HG02870 (cell line): ENCODE measurements around the gene GLYATL3.

ENCODE experiments used
- ATAC-seq: cut with Tn5 transposase; IDR thresholded peaks from one replicate; pipeline ENCODE4 v1.9.1; 2021; ENCODE audit warnings: mild to moderate bottlenecking, moderate library complexity; ENCODE audit not compliant: unreplicated experiment

The GLYATL3 gene

DNA sequence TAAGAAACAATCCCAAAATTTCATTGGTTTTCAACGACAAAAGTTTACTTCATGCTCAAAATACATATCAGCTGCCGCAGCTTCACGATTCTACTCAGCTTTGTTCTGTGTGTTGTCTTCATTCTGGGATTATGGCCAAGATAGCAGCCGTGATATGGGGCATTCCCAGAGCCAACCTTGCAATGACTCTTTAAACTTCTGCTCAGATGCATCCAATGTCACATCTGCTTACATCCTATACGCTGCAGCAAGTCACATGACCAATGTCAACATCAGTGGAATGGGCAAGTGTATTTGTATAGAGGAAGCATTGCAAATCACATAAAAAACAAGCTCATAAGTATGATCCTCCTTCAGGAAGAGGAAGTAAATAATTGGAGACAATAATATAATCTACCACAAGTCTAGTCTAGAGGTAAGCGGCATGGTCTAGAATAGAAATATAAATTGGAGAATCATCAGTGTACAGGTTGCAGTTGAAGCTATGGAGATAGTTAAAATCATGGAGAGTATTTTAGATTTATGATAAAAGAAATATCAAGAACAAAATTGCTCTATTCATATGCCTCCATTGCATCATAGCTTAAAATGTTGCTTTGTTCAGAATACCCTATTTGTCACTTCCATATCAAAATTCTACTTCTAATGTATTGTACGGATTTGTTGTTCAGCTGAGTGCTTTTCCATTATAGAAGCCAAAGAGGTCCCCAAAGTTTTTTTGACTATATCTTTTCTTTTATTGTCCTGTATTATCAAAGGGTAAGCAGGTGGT is 43.5 kb downstream of the GLYATL3 start:
- ATAC-seq, result no peak

DNA sequence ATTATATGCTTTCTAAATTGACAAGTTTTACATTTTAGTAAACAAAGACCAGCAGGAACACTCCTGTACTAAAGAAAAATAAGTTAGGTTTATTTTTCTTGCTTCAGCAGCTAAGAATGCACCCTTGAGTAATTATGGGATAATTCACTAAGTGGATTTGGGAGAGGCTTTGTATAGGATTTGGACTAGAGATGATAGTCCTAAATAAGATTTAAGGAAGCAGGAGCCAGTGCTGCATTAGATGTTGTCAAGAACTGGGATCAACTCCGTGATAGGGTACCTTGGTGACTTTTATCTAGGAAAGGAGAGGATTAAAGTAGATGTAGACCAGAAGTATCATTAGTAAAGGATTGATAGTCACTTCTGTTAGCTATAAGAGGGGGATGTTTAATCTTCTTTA is 46.6 kb downstream of the GLYATL3 start:
- no peak for ATAC-seq

- ATAC-seq, result no peak
Observed at GRCh38 chr6:49548613-49549304, 49.0 kb downstream of the GLYATL3 start.

DNA sequence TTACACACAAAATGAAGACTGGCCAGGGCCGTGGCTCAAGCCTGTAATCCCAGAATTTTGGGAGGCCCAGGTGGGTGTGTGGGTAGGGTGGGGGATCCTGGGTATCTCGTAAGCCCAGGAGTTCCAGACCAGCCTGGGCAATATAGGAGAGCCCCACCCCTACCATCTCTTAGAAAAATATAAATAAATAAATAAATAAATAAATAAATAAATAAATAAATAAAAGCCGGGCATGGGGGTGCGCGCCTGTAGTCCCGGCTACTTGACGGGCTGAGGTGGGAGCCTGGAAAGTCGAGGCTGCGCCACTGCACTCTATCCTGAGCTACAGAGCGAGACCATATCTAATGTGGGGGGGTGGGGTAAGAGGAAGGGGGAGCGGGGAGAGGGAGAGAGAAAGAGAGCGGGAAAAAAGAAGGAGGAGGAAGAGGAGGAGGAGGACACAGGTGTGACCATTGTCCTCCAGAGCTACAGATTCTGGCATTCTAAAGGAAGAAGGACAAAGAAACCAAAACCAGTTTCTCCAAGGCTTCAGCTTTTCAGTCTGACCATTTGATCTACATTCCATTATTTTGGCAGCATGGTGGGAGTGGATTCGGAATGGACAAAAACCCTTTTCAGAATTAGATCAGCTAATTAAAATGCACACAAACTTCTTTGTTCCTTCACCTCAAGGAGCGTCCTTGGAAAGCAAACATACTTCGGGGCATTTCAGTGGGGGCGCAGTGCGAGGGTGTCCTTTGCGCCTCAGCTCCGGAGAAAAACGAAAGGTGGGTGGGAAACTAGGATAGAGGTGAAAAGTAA is 50.2 kb downstream of the GLYATL3 start:
- ATAC-seq, result no peak

- peak; percentile 67 for ATAC-seq
Observed at GRCh38 chr6:49550492-49551077, 50.9 kb downstream of the GLYATL3 start, which contains the start of gene C6orf141. TSS of gene C6orf141 (plus strand) at chr6:49550668. CDS start at chr6:49550793, 125 bp downstream.

GRCh38 chr6:49551078-49551865 is 51.5 kb downstream of the GLYATL3 start:
- peak; percentile 42 for ATAC-seq

- peak; percentile 60 for ATAC-seq
Observed at GRCh38 chr6:49551866-49552129, 52.1 kb downstream of the GLYATL3 start.

- ATAC-seq, result no peak
Observed at GRCh38 chr6:49552596-49552995, 52.9 kb downstream of the GLYATL3 start.

DNA sequence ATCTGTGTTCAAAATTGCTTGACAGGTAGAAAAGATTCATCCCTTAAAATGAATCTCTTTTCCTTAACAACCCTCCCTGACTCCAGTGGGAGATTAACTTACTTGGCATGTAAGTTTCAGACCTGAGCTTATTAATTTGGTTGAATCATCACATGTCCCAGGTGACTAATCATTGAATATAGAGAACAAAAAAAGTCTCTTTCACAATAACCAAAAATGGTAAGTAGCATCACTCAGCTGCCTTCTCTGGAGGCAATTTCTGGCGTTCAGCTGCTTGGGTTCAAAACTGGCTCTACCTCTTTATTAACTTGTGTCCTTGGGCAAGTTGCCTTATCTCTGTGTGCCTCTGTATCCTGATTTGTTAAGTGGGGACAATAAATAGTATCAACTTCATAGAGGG is 53.7 kb downstream of the GLYATL3 start:
- ATAC-seq, result no peak

GRCh38 chr6:49555951-49556350 is 56.2 kb downstream of the GLYATL3 start:
- ATAC-seq, result no peak

- no peak for ATAC-seq
Observed at GRCh38 chr6:49556429-49556837, 56.7 kb downstream of the GLYATL3 start.

DNA sequence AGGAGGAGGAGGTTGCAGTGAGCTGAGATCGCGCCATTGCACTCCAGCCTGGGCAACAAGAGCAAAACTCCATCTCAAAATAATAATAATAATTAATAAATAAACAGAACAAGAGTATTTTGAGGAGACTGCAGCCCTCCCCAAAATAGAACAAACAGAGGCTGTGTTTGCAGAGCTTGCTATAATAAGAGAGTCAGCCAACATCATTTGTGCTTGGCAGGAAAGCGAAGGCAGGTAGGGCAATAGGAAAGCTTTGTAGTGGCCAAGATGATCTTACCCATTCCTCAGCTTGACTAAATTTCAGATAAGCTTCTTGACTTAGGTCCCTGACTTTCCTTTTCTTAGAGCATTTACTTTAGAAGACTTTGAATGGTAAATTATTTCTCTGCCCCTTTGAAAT is 57.5 kb downstream of the GLYATL3 start:
- ATAC-seq, result no peak

- ATAC-seq, result no peak
Observed at GRCh38 chr6:49558238-49558637, 58.5 kb downstream of the GLYATL3 start.

DNA sequence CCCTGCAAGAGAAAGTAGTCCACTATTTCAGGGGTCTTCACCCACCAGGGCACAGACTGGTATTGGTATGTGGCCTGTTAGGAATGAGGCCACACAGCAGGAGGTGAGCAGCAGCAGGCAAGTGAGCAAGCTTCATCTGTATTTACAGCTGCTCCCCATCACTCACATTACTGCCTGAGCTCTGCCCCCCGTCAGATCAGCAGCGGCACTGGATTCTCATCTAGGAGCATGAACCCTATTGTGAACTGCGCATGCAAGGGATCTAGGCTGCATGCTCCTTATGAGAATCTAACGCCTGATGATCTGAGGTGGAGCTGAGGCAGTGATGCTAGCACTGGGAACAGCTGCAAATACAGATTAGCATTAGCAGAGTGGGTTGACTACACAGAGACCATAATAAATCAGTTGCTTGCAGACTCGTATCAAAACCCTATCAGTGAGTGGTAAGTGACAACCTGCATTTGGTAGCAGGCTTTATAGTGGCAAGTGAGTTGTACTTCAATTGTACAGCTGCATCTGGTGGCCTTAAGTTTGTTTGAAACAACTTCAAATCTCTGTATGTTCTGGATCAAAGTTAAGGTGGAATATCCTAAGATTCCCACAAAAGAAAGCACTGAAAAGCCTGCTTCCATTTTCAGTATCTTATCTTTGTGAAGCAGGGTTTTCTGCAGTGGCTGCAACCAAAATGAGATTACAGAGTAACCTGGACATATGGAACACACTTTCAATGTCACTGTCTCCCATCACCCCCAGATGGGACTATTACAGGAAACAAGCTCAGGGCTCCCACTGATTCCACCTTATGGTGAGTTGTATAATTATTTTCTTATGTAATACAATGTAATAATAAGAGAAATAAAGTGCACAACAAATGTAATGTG is 63.5 kb downstream of the GLYATL3 start:
- ATAC-seq, result no peak

- ATAC-seq, result no peak
Observed at GRCh38 chr6:49564552-49564951, 64.8 kb downstream of the GLYATL3 start.

- no peak for ATAC-seq
Observed at GRCh38 chr6:49565261-49565660, 65.5 kb downstream of the GLYATL3 start.

DNA sequence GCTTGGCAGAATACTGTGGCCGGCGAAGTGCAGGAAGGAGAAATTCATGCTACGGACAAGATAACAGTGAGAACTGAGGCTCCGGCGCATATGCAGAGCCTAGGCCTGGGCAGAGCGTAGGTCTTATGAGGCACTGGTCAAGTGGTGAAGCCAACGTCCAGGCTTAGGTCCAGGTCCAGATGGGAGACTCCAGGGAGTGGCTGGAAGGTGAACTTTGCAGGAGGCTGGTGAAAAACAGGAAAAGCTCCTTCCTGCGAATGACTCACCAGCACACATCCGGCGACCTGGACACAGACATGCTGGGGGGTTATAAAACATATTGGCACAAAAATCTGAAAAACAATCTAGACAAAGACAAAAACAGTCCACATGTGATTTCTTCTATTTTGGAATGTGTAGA is 66.1 kb downstream of the GLYATL3 start:
- ATAC-seq, result no peak

GRCh38 chr6:49570474-49571079 is 70.9 kb downstream of the GLYATL3 start:
- ATAC-seq, result no peak

- ATAC-seq, result no peak
Observed at GRCh38 chr6:49576618-49577017, 76.9 kb downstream of the GLYATL3 start.
